ENCODE results near the gene AMACR.

GRCh38 chr5:33939556-33940262 lies 68.1 kb downstream of the AMACR start:
- TF ChIP-seq GATA2 (IDR thresholded peaks at IDR 0.05; ENCODE audit: low read depth, low read length) (no peak), GATA3 (IDR thresholded peaks at IDR 0.05; ENCODE audit: low read depth, low read length) (no peak)

Measured in SH-SY5Y (cell line).